Measurements from ENCODE around the gene UFSP1. TPM values are rescaled to one million over a fixed set of nuclear protein-coding genes. Genes with fewer than 3 reads are reported as not detected.
A peak's percentile ranks its signal among the peaks of the same experiment; 100 is the strongest.

The UFSP1 gene
- total RNA-seq, 1 experiment from 2014 or later: 4.8 TPM

GRCh38 chr7:100884736-100885439 is 4.6 kb downstream of the UFSP1 start:
- no peaks in the 10 kb centered on the region for H3K9me3 Mint-ChIP-seq
- H3K4me3 Mint-ChIP-seq: no peak overlapping the region
- DNase-seq (ENCODE audit: low spot score) (no peak), ATAC-seq (no peak)
- peak overlapping the region; percentile 74 for H3K27ac Mint-ChIP-seq
- H3K36me3 Mint-ChIP-seq: peaks cover 81% of the 10 kb centered on the region
- CTCF ChIA-PET: no interaction called here
- H3K4me1 Mint-ChIP-seq: peaks cover 31% of the 10 kb centered on the region
- TF ChIP-seq, protein P1, sequence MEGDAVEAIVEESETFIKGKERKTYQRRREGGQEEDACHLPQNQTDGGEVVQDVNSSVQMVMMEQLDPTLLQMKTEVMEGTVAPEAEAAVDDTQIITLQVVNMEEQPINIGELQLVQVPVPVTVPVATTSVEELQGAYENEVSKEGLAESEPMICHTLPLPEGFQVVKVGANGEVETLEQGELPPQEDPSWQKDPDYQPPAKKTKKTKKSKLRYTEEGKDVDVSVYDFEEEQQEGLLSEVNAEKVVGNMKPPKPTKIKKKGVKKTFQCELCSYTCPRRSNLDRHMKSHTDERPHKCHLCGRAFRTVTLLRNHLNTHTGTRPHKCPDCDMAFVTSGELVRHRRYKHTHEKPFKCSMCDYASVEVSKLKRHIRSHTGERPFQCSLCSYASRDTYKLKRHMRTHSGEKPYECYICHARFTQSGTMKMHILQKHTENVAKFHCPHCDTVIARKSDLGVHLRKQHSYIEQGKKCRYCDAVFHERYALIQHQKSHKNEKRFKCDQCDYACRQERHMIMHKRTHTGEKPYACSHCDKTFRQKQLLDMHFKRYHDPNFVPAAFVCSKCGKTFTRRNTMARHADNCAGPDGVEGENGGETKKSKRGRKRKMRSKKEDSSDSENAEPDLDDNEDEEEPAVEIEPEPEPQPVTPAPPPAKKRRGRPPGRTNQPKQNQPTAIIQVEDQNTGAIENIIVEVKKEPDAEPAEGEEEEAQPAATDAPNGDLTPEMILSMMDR (IDR thresholded peaks at IDR 0.05): no peak
- TF ChIP-seq ZNF423 (CRISPR knock-in tag; IDR thresholded peaks at IDR 0.05) (no peak), ZNF138 (CRISPR knock-in tag; conservative IDR thresholded peaks at IDR 0.05) (no peak), RELA (CRISPR knock-in tag; IDR thresholded peaks at IDR 0.05; ENCODE audit: borderline replicate concordance) (no peak), CREM (CRISPR knock-in tag; IDR thresholded peaks at IDR 0.05) (no peak), ZNF121 (CRISPR knock-in tag; IDR thresholded peaks at IDR 0.05) (no peak), NR3C1 (CRISPR knock-in tag; conservative IDR thresholded peaks at IDR 0.05; ENCODE audit: low read depth) (no peak), ZNF416 (CRISPR knock-in tag; IDR thresholded peaks at IDR 0.05) (no peak)
- TF ChIP-seq, protein P2, sequence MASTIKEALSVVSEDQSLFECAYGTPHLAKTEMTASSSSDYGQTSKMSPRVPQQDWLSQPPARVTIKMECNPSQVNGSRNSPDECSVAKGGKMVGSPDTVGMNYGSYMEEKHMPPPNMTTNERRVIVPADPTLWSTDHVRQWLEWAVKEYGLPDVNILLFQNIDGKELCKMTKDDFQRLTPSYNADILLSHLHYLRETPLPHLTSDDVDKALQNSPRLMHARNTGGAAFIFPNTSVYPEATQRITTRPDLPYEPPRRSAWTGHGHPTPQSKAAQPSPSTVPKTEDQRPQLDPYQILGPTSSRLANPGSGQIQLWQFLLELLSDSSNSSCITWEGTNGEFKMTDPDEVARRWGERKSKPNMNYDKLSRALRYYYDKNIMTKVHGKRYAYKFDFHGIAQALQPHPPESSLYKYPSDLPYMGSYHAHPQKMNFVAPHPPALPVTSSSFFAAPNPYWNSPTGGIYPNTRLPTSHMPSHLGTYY (CRISPR knock-in tag; IDR thresholded peaks at IDR 0.05): no peak
- H3K27me3 Mint-ChIP-seq (ENCODE audit: low read depth): no peaks in the 10 kb centered on the region
- POLR2A ChIA-PET: no interaction called here

GRCh38 chr7:100882785-100883526 is 6.6 kb downstream of the UFSP1 start:
- H3K4me1 Mint-ChIP-seq: peaks cover 24% of the 10 kb centered on the region
- H3K27me3 Mint-ChIP-seq (ENCODE audit: low read depth): no peaks in the 10 kb centered on the region
- peaks cover 92% of the 10 kb centered on the region for H3K36me3 Mint-ChIP-seq
- no peak for DNase-seq (ENCODE audit: low spot score)
- ChIA-PET POLR2A (no interaction called here), CTCF (interaction anchor here (0.6 to 0.7 kb wide), 2 partner anchors 55 to 334 kb away, joined by 3 read pairs; partner anchors contain the start of gene EPHB4)
- no peak for ATAC-seq
- H3K4me3 Mint-ChIP-seq: no peak overlapping the region
- H3K9me3 Mint-ChIP-seq: no peaks in the 10 kb centered on the region
- TF ChIP-seq ZBTB21 (CRISPR knock-in tag; IDR thresholded peaks at IDR 0.05; ENCODE audit: borderline replicate concordance) (no peak), TCF7 (CRISPR knock-in tag; IDR thresholded peaks at IDR 0.05; ENCODE audit: low read depth) (no peak), E2F4 (CRISPR knock-in tag; IDR thresholded peaks at IDR 0.05; ENCODE audit: borderline replicate concordance, low read depth) (no peak)
- TF ChIP-seq, protein P3, sequence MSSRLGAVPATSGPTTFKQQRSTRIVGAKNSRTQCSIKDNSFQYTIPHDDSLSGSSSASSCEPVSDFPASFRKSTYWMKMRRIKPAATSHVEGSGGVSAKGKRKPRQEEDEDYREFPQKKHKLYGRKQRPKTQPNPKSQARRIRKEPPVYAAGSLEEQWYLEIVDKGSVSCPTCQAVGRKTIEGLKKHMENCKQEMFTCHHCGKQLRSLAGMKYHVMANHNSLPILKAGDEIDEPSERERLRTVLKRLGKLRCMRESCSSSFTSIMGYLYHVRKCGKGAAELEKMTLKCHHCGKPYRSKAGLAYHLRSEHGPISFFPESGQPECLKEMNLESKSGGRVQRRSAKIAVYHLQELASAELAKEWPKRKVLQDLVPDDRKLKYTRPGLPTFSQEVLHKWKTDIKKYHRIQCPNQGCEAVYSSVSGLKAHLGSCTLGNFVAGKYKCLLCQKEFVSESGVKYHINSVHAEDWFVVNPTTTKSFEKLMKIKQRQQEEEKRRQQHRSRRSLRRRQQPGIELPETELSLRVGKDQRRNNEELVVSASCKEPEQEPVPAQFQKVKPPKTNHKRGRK (CRISPR knock-in tag; IDR thresholded peaks at IDR 0.05; ENCODE audit: borderline replicate concordance): no peak
- H3K27ac Mint-ChIP-seq: peak overlapping the region; percentile 85

DNA sequence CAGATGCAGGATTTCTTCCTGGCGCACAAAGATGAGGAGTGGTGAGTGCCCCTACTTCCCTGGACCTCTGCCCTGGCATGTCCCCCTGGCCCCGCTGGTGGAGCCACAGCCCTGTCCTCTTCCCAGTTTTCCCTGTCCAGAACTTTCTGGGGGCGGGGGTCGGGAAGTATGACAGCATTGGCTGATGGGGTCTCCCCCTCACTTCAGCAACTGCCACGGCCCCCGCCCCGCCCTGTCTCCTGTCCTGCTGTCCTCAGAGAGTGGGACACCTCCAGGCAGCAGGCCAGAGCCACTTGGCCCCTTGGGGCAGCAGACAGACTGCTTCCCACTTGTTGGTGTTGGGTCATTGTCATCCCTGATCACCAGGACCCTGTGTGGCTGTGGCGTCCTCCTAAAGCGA is 7.3 kb downstream of the UFSP1 start:
- Mint-ChIP-seq H3K27me3 (ENCODE audit: low read depth) (no peaks in the 10 kb centered on the region), H3K27ac (peak overlapping the region; percentile 68)
- POLR2A ChIA-PET: no interaction called here

More for the DNA sequence above, 7.3 kb downstream of the UFSP1 start:
- ATAC-seq: no peak
- Mint-ChIP-seq H3K4me3 (no peak overlapping the region), H3K4me1 (peaks cover 16% of the 10 kb centered on the region), H3K9me3 (no peaks in the 10 kb centered on the region), H3K36me3 (peaks cover 88% of the 10 kb centered on the region)
- TF ChIP-seq ETV6 (CRISPR knock-in tag; IDR thresholded peaks at IDR 0.05) (no peak), JAZF1 (CRISPR knock-in tag; IDR thresholded peaks at IDR 0.05) (no peak), ZNF263 (CRISPR knock-in tag; IDR thresholded peaks at IDR 0.05; ENCODE audit: low read depth) (no peak), AFF4 (CRISPR knock-in tag; IDR thresholded peaks at IDR 0.05; ENCODE audit: borderline replicate concordance) (no peak)
- TF ChIP-seq, protein P4, sequence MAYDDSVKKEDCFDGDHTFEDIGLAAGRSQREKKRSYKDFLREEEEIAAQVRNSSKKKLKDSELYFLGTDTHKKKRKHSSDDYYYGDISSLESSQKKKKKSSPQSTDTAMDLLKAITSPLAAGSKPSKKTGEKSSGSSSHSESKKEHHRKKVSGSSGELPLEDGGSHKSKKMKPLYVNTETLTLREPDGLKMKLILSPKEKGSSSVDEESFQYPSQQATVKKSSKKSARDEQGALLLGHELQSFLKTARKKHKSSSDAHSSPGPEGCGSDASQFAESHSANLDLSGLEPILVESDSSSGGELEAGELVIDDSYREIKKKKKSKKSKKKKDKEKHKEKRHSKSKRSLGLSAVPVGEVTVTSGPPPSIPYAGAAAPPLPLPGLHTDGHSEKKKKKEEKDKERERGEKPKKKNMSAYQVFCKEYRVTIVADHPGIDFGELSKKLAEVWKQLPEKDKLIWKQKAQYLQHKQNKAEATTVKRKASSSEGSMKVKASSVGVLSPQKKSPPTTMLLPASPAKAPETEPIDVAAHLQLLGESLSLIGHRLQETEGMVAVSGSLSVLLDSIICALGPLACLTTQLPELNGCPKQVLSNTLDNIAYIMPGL (CRISPR knock-in tag; IDR thresholded peaks at IDR 0.05): no peak
- DNase-seq (ENCODE audit: low spot score): no peak
- CTCF ChIA-PET: no interaction called here
